ENCODE results near the gene NSG1. TPM values are rescaled to one million over a fixed set of nuclear protein-coding genes. Genes with fewer than 3 reads are reported as not detected.
A peak's percentile ranks its signal among the peaks of the same experiment; 100 is the strongest.

The NSG1 gene
- total and polyA plus RNA-seq, 9 of the 15 experiments (the other 6 are each of a cell fraction or from before 2014, with no cell fraction given), result not detected

DNA sequence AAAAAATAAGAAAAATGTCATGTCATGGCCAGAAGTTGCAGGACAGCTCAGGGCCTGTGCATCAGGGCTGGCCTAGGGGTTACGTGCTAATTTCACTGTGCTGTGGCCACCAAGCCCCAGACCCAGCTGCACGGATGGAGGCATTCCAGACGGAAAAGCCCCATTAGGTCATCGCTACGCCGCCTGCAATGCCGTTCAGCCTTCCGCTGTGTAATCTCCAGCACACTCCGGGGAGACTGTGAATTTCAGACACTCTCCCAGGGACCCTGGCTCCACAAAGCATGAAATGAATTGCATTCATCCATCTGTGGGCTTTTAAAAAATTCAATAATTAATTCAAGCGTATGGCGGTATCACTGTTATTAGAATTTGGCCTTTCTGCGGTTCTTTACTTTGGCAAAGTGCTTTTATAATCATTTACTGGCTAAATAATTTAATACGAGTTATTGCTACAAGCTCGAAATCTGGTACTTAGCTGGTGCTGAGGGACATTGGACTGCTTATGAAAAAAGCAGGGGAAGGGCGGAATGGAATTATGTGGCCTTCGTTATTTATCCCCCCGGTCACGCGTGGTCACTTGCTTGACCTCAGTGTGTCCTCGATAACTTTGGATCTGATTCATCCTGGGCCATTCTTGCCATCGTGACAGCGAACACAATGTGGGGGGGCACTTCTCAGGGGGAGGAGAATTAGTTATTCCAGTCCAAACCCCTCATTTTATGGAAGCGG lies 9.0 kb upstream of the NSG1 start:
- FAIRE-seq, result no peak
- no TSS peak for BruUV-seq (replicated peaks)
- no peaks in the 10 kb centered on the region for H3K36me3 ChIP-seq (ENCODE audit: control insufficient read depth, insufficient read depth, low read length)
- no peaks in the 10 kb centered on the region for H3K9me3 ChIP-seq (replicated peaks; ENCODE audit: control insufficient read depth, insufficient read depth, low read depth, low read length)
- H3K27me3 ChIP-seq (ENCODE audit: control insufficient read depth in 2 of 2, insufficient read depth in 2 of 2, low read length in 2 of 2), result peaks cover 31 to 69% of the 10 kb centered on the region in 2 experiments
- no peak overlapping the region for H3K27ac ChIP-seq (ENCODE audit: extremely low read depth, low read depth, low read length)
- H3K9me1 ChIP-seq (ENCODE audit: control insufficient read depth, insufficient read depth, low read length), result no peaks in the 10 kb centered on the region
- no peak overlapping the region for H3K9ac ChIP-seq (ENCODE audit: insufficient read depth in 1 of 2, low read depth in 2 of 2, low read length in 2 of 2)
- no peak for DNase-seq (ENCODE audit: extremely low read depth in 1 of 4, low spot score in 3 of 4)
- ChIA-PET CTCF (ENCODE audit: low intra/inter-chr PET ratio) (no interaction called here), POLR2A (interaction anchor here (0.6 to 1.8 kb wide), 5 partner anchors 10 to 118 kb away, joined by 3 to 4 read pairs (median 3); no protein-coding TSS in a partner anchor)
- in situ Hi-C loops (cut with MboI), result no loop called here
- H3K4me3 ChIP-seq, result no peak overlapping the region
- ATAC-seq, result peak; percentile 21; the same call in 2 of the 3 replicates
- no peak overlapping the region for H3K4me2 ChIP-seq (ENCODE audit: insufficient read depth, low read length)
- 0 out of 2 replicates have a peak, but pooled peaks have one; percentile 39 for TF ChIP-seq MAFG (tag; conservative IDR thresholded peaks at IDR 0.05)
- no peak for TF ChIP-seq HEY1 (CRISPR knock-in tag; IDR thresholded peaks at IDR 0.05; ENCODE audit: borderline replicate concordance)
- H3K4me1 ChIP-seq (replicated peaks in 1 of 2; ENCODE audit: control insufficient read depth in 2 of 2, insufficient read depth in 2 of 2, low read length in 2 of 2), result no peaks in the 10 kb centered on the region; a peak in 1 of 5 replicates
- intact Hi-C loops (cut with micrococcal nuclease), result no loop called here
- H4K20me1 ChIP-seq (replicated peaks; ENCODE audit: control insufficient read depth, insufficient read depth, low read length), result peaks cover 9% of the 10 kb centered on the region; the same call in 1 of the 2 replicates
- WGBS (ENCODE audit: insufficient coverage, low coverage, missing lambda C conversion rate), result 5% methylated on average over 23 of the region's 23 CpGs
- H3K79me2 ChIP-seq (ENCODE audit: control insufficient read depth, insufficient read depth, low read length), result no peaks in the 10 kb centered on the region
- H2AFZ ChIP-seq (ENCODE audit: low read depth, low read length), result no peak overlapping the region

DNA sequence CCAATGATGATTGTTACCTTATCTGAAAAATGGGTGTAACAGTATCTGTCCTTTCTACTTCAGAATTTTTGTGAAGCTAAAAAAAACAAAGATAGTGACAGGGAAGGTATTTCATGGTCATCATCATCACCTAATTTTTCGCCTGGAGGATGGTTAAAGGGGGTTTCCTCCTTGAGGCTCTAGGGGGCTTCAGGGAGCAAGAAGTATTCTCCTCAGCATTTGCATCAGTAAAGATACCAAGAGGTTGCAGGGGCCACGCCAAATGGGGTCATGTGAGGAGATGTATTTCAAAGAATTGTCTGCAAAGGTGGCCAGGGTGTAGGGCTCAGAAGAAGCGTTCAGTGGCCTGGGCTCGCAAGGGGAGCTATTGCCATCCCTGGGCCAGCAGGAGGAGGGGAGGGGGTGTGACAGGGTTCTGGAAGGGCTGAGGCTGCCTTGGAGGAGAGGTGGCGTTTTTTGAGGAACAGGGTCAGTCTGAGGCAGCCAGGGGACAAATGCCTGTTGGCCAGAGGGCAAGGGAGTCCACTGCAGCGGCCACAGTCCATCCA lies 7.3 kb upstream of the NSG1 start:
- FAIRE-seq, result no peak
- POLR2A ChIA-PET, result interaction anchor here (0.6 to 1.8 kb wide), 3 partner anchors 112 to 1670 kb away, joined by 3 read pairs; no protein-coding TSS in a partner anchor
- TF ChIP-seq JUNB (CRISPR knock-in tag; conservative IDR thresholded peaks at IDR 0.05) (no peak), KDM2B (CRISPR knock-in tag; IDR thresholded peaks at IDR 0.05) (no peak), ARNT (IDR thresholded peaks at IDR 0.05) (no peak), ELK1 (CRISPR knock-in tag; IDR thresholded peaks at IDR 0.05) (no peak), CHCHD3 (CRISPR knock-in tag; IDR thresholded peaks at IDR 0.05) (no peak)
- TF ChIP-seq, protein P1, sequence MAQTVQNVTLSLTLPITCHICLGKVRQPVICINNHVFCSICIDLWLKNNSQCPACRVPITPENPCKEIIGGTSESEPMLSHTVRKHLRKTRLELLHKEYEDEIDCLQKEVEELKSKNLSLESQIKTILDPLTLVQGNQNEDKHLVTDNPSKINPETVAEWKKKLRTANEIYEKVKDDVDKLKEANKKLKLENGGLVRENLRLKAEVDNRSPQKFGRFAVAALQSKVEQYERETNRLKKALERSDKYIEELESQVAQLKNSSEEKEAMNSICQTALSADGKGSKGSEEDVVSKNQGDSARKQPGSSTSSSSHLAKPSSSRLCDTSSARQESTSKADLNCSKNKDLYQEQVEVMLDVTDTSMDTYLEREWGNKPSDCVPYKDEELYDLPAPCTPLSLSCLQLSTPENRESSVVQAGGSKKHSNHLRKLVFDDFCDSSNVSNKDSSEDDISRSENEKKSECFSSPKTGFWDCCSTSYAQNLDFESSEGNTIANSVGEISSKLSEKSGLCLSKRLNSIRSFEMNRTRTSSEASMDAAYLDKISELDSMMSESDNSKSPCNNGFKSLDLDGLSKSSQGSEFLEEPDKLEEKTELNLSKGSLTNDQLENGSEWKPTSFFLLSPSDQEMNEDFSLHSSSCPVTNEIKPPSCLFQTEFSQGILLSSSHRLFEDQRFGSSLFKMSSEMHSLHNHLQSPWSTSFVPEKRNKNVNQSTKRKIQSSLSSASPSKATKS (CRISPR knock-in tag; IDR thresholded peaks at IDR 0.05), result no peak

More for the DNA sequence above, 7.3 kb upstream of the NSG1 start:
- 0% methylated on average over 6 of the region's 6 CpGs for WGBS (ENCODE audit: insufficient coverage, low coverage, missing lambda C conversion rate)
- DNase-seq (ENCODE audit: extremely low read depth in 1 of 4, low spot score in 3 of 4) (no peak), ATAC-seq (no peak)
- Histone ChIP-seq H3K4me1 (replicated peaks in 1 of 2; ENCODE audit: control insufficient read depth in 2 of 2, insufficient read depth in 2 of 2, low read length in 2 of 2) (no peaks in the 10 kb centered on the region; a peak in 1 of 5 replicates), H3K27me3 (ENCODE audit: control insufficient read depth in 2 of 2, insufficient read depth in 2 of 2, low read length in 2 of 2) (peaks cover 33 to 67% of the 10 kb centered on the region in 2 experiments), H3K4me2 (ENCODE audit: insufficient read depth, low read length) (no peak overlapping the region), H3K9me3 (replicated peaks; ENCODE audit: control insufficient read depth, insufficient read depth, low read depth, low read length) (no peaks in the 10 kb centered on the region), H4K20me1 (replicated peaks; ENCODE audit: control insufficient read depth, insufficient read depth, low read length) (peaks cover 10% of the 10 kb centered on the region; the same call in 1 of the 2 replicates), H3K9ac (ENCODE audit: insufficient read depth in 1 of 2, low read depth in 2 of 2, low read length in 2 of 2) (no peak overlapping the region), H3K79me2 (ENCODE audit: control insufficient read depth, insufficient read depth, low read length) (no peaks in the 10 kb centered on the region), H3K27ac (ENCODE audit: extremely low read depth, low read depth, low read length) (no peak overlapping the region), H3K4me3 (no peak overlapping the region), H3K36me3 (ENCODE audit: control insufficient read depth, insufficient read depth, low read length) (no peaks in the 10 kb centered on the region), H2AFZ (ENCODE audit: low read depth, low read length) (no peak overlapping the region), H3K9me1 (ENCODE audit: control insufficient read depth, insufficient read depth, low read length) (no peaks in the 10 kb centered on the region)
- CTCF ChIA-PET (ENCODE audit: low intra/inter-chr PET ratio), result interaction anchor here (0.6 kb wide), 1 partner anchor 646 kb away, joined by 3 read pairs; no protein-coding TSS in a partner anchor
- in situ Hi-C loops (cut with MboI) (no loop called here), intact Hi-C loops (cut with micrococcal nuclease) (no loop called here)
- no TSS peak for BruUV-seq (replicated peaks)
